ENCODE results near the gene ULK1.

ULK1 gene

DNA sequence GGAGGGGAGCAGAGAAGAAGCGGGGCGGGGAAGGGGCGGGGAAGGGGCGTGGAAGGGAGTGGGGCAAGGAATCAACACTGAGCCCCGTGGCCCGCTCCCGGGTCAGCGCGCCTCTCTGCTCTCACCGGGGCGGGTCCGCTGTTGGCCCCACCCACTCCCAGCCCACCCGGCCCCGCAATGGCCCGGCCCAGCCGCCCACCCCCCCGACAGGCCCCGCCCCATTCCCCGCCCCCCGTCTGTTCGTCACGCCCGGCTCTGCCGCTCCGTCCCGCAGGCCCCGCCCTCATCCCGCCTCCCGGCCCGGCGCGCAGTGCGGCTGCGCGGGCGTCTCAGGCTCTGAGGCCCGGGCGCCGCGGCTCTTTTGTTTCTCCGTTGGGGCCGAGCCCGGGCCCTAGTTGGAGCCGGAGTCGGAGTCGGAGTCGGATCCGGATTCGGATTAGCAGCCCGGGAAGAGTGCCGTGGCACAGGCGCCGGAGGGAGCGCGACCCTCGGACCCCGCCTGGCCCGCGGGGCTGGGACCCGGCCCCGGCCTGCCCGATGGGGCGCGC is at the start of gene ULK1:
Gene ULK1, plus strand, starts transcription at position 310 of the 548 bp plus-strand sequence. CDS start 380 bp downstream, outside the sequence.
- peak; percentile 75 for DNase-seq (ENCODE audit: low read depth)

DNA sequence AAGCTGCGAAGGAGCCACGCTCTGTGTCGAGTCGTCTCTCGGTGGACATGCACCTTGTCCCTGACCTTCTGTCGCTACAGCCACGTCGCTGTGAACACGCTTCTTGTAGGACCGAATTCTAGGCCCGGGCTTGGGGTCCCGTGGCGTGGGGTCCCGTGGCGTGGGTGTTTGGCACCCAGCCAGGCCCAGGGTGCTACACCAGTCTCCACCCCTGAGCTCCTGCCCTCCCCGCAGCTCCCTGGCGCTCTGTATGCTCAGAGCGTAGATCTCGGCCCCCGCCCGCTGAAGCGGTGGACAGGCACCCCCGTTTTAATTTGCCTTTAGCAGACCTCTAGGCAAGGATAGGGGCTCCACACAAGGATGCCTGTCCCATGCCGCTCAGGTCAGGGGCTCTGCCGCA is 49.8 kb upstream of the ULK1 start:
- no peak for DNase-seq (ENCODE audit: low read depth)

DNA sequence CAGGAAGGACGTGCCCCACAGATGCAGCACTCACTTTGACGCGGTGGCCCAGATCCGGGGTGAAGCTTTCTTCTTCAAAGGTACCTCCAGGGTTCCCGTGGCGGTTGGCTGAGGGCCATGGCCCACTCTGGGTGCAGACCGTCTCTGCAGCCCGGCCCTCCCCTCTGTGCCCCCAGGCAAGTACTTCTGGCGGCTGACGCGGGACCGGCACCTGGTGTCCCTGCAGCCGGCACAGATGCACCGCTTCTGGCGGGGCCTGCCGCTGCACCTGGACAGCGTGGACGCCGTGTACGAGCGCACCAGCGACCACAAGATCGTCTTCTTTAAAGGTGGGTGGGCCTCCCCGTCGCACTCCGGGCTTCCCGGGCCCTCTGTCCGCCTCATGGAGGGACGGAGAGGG is 49.3 kb upstream of the ULK1 start:
- DNase-seq (ENCODE audit: low read depth), result no peak

GRCh38 chr12:131847456-131847855 is 47.0 kb upstream of the ULK1 start:
- DNase-seq (ENCODE audit: low read depth), result no peak

- DNase-seq (ENCODE audit: low read depth), result no peak
Observed at GRCh38 chr12:131848753-131849152, 45.7 kb upstream of the ULK1 start.

DNA sequence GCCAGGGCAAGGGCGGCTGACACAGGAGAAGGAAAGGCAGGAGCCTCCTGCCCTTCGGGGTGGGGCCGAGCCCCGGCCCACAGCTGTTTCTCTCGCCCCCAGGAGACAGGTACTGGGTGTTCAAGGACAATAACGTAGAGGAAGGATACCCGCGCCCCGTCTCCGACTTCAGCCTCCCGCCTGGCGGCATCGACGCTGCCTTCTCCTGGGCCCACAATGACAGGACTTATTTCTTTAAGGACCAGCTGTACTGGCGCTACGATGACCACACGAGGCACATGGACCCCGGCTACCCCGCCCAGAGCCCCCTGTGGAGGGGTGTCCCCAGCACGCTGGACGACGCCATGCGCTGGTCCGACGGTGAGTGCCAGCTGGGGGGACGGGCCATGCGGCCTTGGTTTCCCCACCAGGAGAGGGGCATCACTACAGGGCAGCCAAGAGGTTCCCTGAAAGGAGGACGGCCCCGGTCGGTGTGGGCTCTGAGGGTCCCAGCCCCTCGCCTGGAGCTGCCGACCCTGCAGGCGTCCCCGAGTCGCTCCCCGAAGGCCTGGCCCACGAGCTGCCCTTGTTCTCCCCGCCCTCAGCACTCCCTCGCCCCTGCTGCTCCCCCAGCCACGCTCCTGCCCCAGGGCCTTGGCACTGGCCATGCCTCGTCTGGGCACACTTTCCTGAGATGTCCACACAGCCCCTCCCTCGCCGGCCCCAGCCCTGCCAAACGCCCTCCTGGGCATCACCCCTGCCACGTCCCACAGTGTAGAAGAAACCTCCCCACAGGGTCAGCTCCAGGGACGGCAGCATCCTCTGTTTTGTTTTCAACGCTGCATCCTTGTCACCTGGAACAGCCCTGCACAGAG is 44.5 kb upstream of the ULK1 start:
- DNase-seq (ENCODE audit: low read depth), result no peak

DNA sequence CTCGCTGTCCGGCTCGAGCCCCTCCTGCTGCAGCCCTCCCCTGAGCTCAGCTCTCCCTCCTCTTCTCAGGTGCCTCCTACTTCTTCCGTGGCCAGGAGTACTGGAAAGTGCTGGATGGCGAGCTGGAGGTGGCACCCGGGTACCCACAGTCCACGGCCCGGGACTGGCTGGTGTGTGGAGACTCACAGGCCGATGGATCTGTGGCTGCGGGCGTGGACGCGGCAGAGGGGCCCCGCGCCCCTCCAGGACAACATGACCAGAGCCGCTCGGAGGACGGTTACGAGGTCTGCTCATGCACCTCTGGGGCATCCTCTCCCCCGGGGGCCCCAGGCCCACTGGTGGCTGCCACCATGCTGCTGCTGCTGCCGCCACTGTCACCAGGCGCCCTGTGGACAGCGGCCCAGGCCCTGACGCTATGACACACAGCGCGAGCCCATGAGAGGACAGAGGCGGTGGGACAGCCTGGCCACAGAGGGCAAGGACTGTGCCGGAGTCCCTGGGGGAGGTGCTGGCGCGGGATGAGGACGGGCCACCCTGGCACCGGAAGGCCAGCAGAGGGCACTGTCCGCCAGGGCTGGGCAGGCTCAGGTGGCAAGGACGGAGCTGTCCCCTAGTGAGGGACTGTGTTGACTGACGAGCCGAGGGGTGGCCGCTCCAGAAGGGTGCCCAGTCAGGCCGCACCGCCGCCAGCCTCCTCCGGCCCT is 43.4 kb upstream of the ULK1 start:
- DNase-seq (ENCODE audit: low read depth), result no peak

GRCh38 chr12:131851741-131852550 is 42.5 kb upstream of the ULK1 start:
- DNase-seq (ENCODE audit: low read depth), result no peak

DNA sequence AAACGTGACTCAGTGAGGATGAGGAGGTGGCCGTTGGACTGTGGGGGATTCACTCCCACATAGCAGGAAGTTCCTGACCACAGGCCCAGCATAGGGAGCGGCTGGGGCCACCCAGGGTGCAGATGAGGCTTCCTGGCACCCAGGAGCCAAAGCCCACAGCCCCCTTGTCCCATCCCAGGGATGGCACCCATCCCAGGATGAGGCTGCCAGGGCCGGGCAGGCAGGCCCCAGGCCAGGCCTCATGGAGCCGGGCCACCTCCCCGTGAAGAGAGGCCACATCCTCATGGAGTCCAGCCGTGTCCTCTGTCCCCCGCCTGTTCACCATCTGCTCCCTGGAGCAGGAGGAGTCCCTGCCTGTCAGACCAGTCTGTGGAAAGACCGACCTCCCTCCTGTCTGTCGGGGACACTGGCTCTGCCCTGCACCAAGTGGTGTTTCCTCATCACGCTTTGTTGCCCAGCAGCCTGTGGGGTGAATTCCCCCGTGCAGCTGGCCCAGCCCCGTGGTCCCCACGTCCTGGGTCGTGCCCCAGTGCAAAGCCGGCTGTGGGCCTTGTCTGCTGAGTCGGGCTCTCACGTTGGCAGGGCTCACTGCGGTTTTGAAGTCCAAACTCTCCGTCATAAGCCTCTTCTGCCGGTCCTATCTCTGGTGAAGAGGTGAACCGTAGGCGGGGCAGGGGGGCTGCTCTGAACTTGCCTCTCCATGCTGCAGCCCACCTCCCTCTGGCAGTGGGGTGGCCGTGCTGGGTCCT is 41.7 kb upstream of the ULK1 start:
- no peak for DNase-seq (ENCODE audit: low read depth)

GRCh38 chr12:131853832-131854797 is 40.3 kb upstream of the ULK1 start:
- DNase-seq (ENCODE audit: low read depth), result no peak

DNA sequence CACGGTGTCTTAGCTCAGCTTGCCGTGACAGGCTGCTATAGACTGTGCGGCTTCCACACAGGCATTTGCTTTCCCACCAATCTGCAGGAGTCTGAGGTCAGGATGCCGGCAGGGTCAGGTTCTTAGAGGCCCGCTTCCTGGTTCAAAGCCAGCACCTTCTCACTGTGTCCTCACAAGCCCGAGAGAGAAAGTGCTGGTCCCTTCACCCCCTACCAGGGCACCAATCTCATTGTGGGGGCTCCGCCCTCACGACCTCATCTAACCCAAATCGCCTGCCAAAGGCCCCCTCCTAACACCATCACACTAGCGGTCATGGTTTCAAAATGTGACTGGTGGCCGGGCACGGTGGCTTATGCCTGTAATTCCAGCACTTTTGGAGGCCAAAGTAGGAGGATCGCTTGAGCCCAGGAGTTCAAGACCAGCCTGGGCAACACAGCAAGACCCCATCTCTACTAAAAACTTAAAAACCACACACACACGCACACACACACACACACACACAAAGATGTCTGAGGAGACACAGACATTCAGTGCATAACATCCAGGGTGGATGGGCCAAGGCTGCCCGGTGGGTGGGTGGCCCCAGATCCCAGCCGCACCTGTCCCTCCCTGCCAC is 39.5 kb upstream of the ULK1 start:
- DNase-seq (ENCODE audit: low read depth), result no peak

- no peak for DNase-seq (ENCODE audit: low read depth)
Observed at GRCh38 chr12:131855521-131856142, 38.8 kb upstream of the ULK1 start.

GRCh38 chr12:131856366-131857097 is 37.9 kb upstream of the ULK1 start:
- no peak for DNase-seq (ENCODE audit: low read depth)

DNA sequence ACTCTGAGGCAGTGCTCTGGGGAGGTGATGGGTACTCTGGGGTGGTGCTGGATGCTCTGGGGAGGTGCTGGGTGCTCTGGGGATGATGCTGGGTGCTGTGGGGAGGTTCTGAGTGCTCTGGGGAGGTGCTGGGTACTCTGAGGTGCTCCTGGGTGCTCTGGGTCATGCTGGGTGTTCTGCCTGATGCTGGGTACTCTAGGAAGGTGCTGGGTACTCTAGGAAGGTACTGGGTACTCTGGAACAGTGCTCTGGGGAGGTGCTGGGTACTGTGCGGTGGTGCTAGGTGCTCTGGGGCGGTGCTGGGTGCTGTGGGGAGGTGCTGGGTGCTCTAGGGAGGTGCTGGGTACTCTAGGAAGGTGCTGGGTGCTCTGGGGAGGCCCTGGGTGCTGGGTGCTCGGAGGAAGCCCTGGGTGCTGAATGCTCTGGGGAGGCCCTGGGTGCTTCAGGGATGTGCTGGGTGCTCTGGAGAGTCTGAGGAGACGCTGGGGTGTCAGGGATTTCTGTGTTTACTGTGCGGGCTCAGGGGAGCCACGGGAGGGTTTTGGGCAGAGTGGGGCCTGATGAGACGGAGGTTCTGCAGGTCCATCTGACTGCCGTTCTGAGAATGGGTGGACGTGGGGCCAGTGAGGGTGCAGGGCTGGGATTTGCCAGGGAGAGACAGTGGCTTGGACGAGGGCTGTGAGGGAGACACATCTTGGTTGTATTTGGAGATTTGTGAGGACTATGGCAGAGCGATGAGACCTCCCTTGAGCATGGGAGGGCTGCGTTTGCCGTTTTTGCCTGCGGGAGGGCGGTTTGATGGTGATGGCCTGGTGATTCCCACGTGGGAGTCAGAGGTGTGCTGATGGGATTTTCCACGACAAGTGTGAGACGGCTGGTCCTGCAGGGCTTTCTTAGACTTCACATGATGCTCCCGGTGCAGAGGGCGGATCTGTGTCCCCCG is 36.2 kb upstream of the ULK1 start:
- no peak for DNase-seq (ENCODE audit: low read depth)

GRCh38 chr12:131860472-131861260 is 33.8 kb upstream of the ULK1 start:
- no peak for DNase-seq (ENCODE audit: low read depth)

DNA sequence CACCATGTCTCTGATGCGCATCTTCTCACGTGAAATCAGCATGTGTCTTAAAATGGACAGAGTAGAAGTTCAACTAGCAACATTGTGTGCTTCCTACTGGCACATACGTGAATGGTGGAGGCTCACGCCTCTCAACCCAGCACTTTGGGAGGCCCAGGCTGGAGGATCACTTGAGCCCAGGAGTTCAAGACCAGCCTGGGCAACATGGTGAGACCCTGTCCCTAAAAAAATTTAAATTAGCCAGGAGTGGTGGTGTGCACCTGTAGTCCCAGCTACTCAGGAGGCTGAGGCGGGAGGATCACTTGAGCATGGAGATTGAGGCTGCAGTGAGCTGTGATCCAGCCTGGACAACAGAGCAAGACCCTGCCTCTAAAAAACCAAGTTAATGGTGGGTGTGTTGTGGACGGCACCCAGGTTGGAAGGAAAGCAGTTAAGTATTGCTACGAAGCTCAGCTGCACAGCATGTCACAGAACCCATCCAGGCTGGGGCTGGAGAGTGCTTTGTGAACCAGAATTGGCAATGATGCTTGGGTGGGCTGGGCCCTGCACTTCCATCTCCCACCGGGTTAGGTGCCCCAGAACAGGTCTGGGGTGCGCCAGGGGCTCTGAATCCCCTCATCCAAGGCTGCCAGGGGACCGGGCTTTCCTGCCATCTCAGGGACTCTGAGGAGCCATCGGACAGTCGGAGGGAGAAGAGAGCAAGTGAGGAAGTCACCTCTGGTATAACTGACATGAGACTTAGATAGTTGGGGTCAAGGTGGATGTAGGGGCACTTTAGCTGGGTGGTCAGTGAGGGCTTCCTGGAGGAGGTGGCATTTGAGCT is 33.0 kb upstream of the ULK1 start:
- no peak for DNase-seq (ENCODE audit: low read depth)

All from CMK (cell line).